EH (cell line): ENCODE measurements around the gene GALNT9.
"Not testable (repeated sequence)": the region's sequence is repeated elsewhere in the genome, so short reads cannot be mapped to it uniquely, and the experiment has no call there.

Source experiments
- DNase-seq: peaks from one replicate; pipeline ENCODE4 v3.0.0-alpha.2; 2015; ENCODE audit warnings: low read depth

Gene GALNT9

GRCh38 chr12:132312516-132312915 is 16.9 kb downstream of the GALNT9 start:
- DNase-seq, result no peak

- DNase-seq, result no peak
Measured at GRCh38 chr12:132311201-132311915, 18.0 kb downstream of the GALNT9 start.

- DNase-seq, result no peak
Measured at GRCh38 chr12:132310181-132311040, 19.0 kb downstream of the GALNT9 start.

GRCh38 chr12:132309596-132310086 is 19.7 kb downstream of the GALNT9 start:
- DNase-seq, result no peak

GRCh38 chr12:132308853-132309595 is 20.4 kb downstream of the GALNT9 start:
- DNase-seq, result no peak

GRCh38 chr12:132307976-132308852 is 21.2 kb downstream of the GALNT9 start:
- no peak for DNase-seq

- no peak for DNase-seq
Measured at GRCh38 chr12:132306885-132307191, 22.6 kb downstream of the GALNT9 start.

GRCh38 chr12:132305991-132306884 is 23.2 kb downstream of the GALNT9 start:
- no peak for DNase-seq

- DNase-seq, result no peak
Measured at GRCh38 chr12:132305560-132305966, 23.8 kb downstream of the GALNT9 start.

GRCh38 chr12:132304866-132305265 is 24.5 kb downstream of the GALNT9 start:
- not testable (repeated sequence) for DNase-seq

- DNase-seq, result not testable (repeated sequence)
Measured at GRCh38 chr12:132303853-132304373, 25.5 kb downstream of the GALNT9 start.

- no peak for DNase-seq
Measured at GRCh38 chr12:132302466-132303358, 26.7 kb downstream of the GALNT9 start.

GRCh38 chr12:132300789-132301722 is 28.3 kb downstream of the GALNT9 start:
- DNase-seq, result no peak

- DNase-seq, result no peak
Measured at GRCh38 chr12:132296063-132296462, 33.3 kb downstream of the GALNT9 start.

GRCh38 chr12:132295561-132295960 is 33.8 kb downstream of the GALNT9 start:
- DNase-seq, result not testable (repeated sequence)

- no peak for DNase-seq
Measured at GRCh38 chr12:132295101-132295526, 34.3 kb downstream of the GALNT9 start.

- DNase-seq, result no peak
Measured at GRCh38 chr12:132294121-132295034, 35.0 kb downstream of the GALNT9 start.
